Neutrophil (primary cell): ENCODE measurements around the gene HOXA11.

Source experiments
- H3K27ac ChIP-seq: fragments of 200-600 bp; sonication (generic); 2 replicates; pipeline ENCODE4 v1.5.1; 2016; ENCODE audit warnings: mild to moderate bottlenecking, moderate library complexity
- H3K27me3 ChIP-seq: fragments of 200-600 bp; sonication (generic); 2 replicates; pipeline ENCODE4 v1.6.0; 2016; ENCODE audit warnings: mild to moderate bottlenecking
- H3K36me3 ChIP-seq: fragments of 200-600 bp; sonication (generic); 2 replicates; pipeline ENCODE4 v1.5.1; 2017
- H3K4me1 ChIP-seq, 2 experiments: fragments of 200-600 bp in 1 of 2; sonication (generic) in 1 of 2; 1 replicate in 1 of 2; 2 replicates in 1 of 2; pipeline versions ENCODE4 v1.5.1 to v1.6.1; 2013 to 2016; ENCODE audit warnings: low read depth in 1 of 2, low read length in 1 of 2, mild to moderate bottlenecking in 1 of 2, moderate library complexity in 1 of 2; ENCODE audit not compliant: control insufficient read depth in 1 of 2, insufficient read depth in 1 of 2
- H3K4me3 ChIP-seq, 2 experiments: fragments of 200-600 bp in 1 of 2; sonication (generic) in 1 of 2; 1 replicate in 1 of 2; 2 replicates in 1 of 2; pipeline ENCODE4 v1.5.1; 2013 to 2016; ENCODE audit warnings: low read depth in 1 of 2, low read length in 1 of 2, mild to moderate bottlenecking in 1 of 2, moderate library complexity in 1 of 2
- H3K9me3 ChIP-seq: fragments of 200-600 bp; sonication (generic); 2 replicates; pipeline ENCODE4 v1.5.1; 2016
- TF ChIP-seq, protein P1 (sequence below): fragments of 200-600 bp; sonication (generic); IDR thresholded peaks from 2 replicates; pipeline ENCODE4 v1.5.1; 2016; ENCODE audit warnings: antibody characterized with exemption

HOXA11 gene

GRCh38 chr7:27192546-27193334 is 7.7 kb upstream of the HOXA11 start:
- Histone ChIP-seq H3K4me3 (peak overlapping the region; percentile 43 to 68), H3K4me1 (peaks cover 34 to 41% of the 10 kb centered on the region in 2 experiments), H3K27ac (peak overlapping the region; percentile 54), H3K36me3 (no peaks in the 10 kb centered on the region), H3K9me3 (no peaks in the 10 kb centered on the region), H3K27me3 (peaks cover 100% of the 10 kb centered on the region)
- TF ChIP-seq, protein P1, sequence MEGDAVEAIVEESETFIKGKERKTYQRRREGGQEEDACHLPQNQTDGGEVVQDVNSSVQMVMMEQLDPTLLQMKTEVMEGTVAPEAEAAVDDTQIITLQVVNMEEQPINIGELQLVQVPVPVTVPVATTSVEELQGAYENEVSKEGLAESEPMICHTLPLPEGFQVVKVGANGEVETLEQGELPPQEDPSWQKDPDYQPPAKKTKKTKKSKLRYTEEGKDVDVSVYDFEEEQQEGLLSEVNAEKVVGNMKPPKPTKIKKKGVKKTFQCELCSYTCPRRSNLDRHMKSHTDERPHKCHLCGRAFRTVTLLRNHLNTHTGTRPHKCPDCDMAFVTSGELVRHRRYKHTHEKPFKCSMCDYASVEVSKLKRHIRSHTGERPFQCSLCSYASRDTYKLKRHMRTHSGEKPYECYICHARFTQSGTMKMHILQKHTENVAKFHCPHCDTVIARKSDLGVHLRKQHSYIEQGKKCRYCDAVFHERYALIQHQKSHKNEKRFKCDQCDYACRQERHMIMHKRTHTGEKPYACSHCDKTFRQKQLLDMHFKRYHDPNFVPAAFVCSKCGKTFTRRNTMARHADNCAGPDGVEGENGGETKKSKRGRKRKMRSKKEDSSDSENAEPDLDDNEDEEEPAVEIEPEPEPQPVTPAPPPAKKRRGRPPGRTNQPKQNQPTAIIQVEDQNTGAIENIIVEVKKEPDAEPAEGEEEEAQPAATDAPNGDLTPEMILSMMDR, result no peak

DNA sequence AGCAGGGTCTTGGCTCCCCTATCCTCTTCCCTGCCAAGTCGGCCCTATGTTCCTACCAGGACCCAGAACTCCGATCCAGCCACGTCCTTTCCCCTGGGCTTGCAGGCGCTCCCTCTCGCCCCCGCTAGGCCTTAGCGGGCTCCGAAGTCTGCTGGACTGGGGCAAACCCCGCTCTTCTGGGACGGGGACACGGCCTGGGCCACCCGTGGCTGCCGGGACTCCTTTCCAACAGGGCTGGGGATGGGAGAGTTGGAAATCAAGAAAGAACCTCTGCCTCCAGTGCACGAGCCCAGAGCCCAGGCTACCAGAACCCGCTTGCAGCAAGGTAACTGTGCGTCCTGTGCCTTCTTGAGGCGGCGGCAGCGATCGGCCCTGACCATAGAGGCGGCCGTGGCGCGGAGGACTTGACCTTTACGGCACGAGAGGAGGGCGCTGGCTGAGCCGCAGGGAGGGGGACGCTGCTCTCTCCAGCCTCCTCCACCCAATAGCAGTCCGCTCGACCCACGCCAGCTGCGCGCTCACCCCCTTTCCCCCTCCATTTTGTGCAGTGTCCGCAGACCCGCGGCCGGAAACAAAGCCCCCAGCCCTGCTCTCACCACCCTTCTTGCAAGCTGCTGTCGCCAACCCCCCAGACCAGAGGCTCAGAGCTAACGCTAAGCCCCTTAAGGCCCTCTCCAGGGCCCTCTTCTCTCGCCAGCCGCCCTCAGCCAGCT is 7.0 kb upstream of the HOXA11 start:
- H3K27me3 ChIP-seq, result peaks cover 100% of the 10 kb centered on the region
- peaks cover 35 to 42% of the 10 kb centered on the region in 2 experiments for H3K4me1 ChIP-seq
- peak overlapping the region; percentile 54 for H3K27ac ChIP-seq
- TF ChIP-seq, protein P1, result no peak
- peak overlapping the region; percentile 43 to 68 for H3K4me3 ChIP-seq
- H3K36me3 ChIP-seq, result no peaks in the 10 kb centered on the region
- no peaks in the 10 kb centered on the region for H3K9me3 ChIP-seq

- Histone ChIP-seq H3K27me3 (peaks cover 100% of the 10 kb centered on the region), H3K36me3 (no peaks in the 10 kb centered on the region), H3K4me3 (peak overlapping the region in 1 of 2 experiments; percentile 68), H3K27ac (no peak overlapping the region), H3K9me3 (no peaks in the 10 kb centered on the region), H3K4me1 (peaks cover 35 to 42% of the 10 kb centered on the region in 2 experiments)
- TF ChIP-seq, protein P1, result no peak
Measured at GRCh38 chr7:27191161-27191731, 6.2 kb upstream of the HOXA11 start.

GRCh38 chr7:27189997-27190748 is 5.1 kb upstream of the HOXA11 start:
- TF ChIP-seq, protein P1, result no peak
- H3K4me3 ChIP-seq, result no peak overlapping the region
- no peak overlapping the region for H3K27ac ChIP-seq
- H3K4me1 ChIP-seq, result peaks cover 45 to 53% of the 10 kb centered on the region in 2 experiments
- H3K27me3 ChIP-seq, result peaks cover 100% of the 10 kb centered on the region
- H3K9me3 ChIP-seq, result no peaks in the 10 kb centered on the region
- no peaks in the 10 kb centered on the region for H3K36me3 ChIP-seq

DNA sequence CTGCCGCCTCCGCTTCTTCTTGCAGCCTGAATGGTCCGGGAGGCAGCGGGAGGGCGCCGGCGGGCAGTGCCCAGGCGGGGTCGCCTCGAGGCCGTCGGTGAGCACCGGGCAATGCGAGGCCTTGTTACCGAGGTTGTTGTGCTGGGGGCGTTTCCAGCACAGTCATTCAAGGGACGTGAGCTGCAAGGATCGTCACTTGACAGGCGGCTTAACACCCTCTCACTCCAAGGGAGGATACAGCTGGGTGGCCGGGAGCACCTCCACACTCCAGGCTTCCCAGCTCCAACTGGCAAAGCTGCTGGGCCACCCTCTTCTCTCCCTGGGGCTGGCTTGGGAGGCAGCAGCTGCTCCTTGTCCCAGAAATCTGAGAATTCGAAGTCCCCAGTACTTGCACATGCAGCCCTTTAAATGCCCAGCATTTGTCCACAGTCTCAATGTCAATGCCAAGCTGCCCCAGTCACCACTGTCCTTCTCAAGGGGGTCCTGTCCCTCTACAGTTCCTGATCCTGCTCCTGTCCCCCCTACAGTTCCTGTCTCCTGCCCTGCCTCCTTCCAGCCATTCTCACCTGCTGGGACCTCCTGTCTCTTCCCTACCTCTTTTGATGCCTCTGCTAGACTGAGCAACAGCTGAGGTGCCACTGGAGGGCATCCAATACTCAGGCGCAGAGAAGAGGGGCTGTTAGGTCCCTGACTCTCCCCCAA is 4.4 kb upstream of the HOXA11 start:
- Histone ChIP-seq H3K27me3 (peaks cover 100% of the 10 kb centered on the region), H3K27ac (no peak overlapping the region), H3K4me1 (peaks cover 51 to 60% of the 10 kb centered on the region in 2 experiments), H3K36me3 (no peaks in the 10 kb centered on the region), H3K9me3 (no peaks in the 10 kb centered on the region), H3K4me3 (peak overlapping the region; percentile 1 to 50)
- TF ChIP-seq, protein P1, result no peak
